Activated naive CD4-positive, alpha-beta T cell treated with anti-CD3 and anti-CD28 coated beads, Interleukin-2, amount 10 ng/mL, durations not matched to agents 7 days and 5 days (primary cell): Measurements from ENCODE around the gene PPFIA3.
"Not testable (repeated sequence)": the region's sequence is repeated elsewhere in the genome, so short reads cannot be mapped to it uniquely, and the experiment has no call there.

Source experiments
- CTCF ChIA-PET: fragments of 350-600 bp; sonication (Branson Sonifier 250); formaldehyde crosslinking; loops from one replicate; lab custom pipeline; 2021; ENCODE audit warnings: antibody characterized with exemption; lab: Charles Lee
- DNase-seq: peaks from one replicate; pipeline ENCODE4 v3.0.0-alpha.2; 2020
- H3K27ac Mint-ChIP-seq: one replicate; pipeline ENCODE4 v1.8.0; 2021; ENCODE audit warnings: mild to moderate bottlenecking, moderate library complexity, mixed read lengths
- H3K27me3 Mint-ChIP-seq: one replicate; pipeline ENCODE4 v1.8.0; 2021; ENCODE audit warnings: mild to moderate bottlenecking, mixed read lengths
- H3K36me3 Mint-ChIP-seq: one replicate; pipeline ENCODE4 v1.8.0; 2021; ENCODE audit warnings: mixed read lengths
- H3K4me1 Mint-ChIP-seq: one replicate; pipeline ENCODE4 v1.8.0; 2021; ENCODE audit warnings: mixed read lengths
- H3K4me3 Mint-ChIP-seq: one replicate; pipeline ENCODE4 v1.8.0; 2021; ENCODE audit warnings: mild to moderate bottlenecking, moderate library complexity, mixed read lengths
- H3K9me3 Mint-ChIP-seq: one replicate; pipeline ENCODE4 v1.8.0; 2021; ENCODE audit warnings: mixed read lengths

PPFIA3 gene

DNA sequence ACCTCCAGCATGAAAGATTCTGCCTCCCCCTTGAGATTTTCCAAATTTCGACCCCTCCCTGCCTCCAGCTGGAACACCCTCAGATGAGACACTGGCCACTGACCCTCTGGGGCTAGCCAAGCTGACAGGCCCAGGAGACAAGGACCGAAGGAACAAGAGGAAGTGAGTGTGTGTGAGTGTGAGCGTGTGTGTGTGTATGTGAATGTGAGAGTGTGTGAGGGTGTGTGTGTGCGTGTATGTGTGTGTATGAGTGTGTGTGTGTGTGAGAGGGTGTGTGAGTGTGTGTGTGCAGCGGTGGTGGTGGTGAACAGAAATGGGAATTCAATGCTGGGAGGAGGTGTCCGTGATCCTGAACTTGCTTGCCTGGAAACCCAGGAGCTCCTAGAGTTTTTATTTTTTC, 22.0 kb downstream of the PPFIA3 start:
- CTCF ChIA-PET, result no interaction called here
- peaks cover 42% of the 10 kb centered on the region for H3K27me3 Mint-ChIP-seq
- no peak for DNase-seq
- no peaks in the 10 kb centered on the region for H3K9me3 Mint-ChIP-seq
- peaks cover 25% of the 10 kb centered on the region for H3K4me1 Mint-ChIP-seq
- H3K4me3 Mint-ChIP-seq, result no peak overlapping the region
- H3K27ac Mint-ChIP-seq, result no peak overlapping the region
- no peaks in the 10 kb centered on the region for H3K36me3 Mint-ChIP-seq

DNA sequence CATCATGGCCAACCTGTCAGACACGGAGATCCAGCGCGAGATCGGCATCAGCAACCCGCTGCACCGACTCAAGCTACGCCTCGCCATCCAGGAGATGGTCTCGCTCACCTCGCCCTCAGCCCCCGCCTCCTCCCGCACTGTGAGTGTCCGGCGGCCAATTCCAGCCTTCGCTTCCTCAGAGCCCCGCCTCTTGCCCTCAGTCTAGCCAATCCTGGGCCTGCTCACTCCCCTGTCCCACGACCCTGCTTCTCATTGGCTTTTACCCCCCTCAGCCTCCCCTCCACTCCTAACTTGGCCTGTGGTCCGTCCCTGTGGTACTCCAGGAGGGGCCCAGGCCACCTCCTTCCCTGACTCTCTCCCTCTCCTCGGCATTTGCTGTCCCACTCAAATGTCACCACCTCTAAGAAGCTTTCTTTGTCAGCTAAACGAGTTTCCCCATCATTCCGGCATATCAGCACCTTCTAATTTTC, 23.6 kb downstream of the PPFIA3 start:
- H3K4me1 Mint-ChIP-seq, result peaks cover 25% of the 10 kb centered on the region

DNA sequence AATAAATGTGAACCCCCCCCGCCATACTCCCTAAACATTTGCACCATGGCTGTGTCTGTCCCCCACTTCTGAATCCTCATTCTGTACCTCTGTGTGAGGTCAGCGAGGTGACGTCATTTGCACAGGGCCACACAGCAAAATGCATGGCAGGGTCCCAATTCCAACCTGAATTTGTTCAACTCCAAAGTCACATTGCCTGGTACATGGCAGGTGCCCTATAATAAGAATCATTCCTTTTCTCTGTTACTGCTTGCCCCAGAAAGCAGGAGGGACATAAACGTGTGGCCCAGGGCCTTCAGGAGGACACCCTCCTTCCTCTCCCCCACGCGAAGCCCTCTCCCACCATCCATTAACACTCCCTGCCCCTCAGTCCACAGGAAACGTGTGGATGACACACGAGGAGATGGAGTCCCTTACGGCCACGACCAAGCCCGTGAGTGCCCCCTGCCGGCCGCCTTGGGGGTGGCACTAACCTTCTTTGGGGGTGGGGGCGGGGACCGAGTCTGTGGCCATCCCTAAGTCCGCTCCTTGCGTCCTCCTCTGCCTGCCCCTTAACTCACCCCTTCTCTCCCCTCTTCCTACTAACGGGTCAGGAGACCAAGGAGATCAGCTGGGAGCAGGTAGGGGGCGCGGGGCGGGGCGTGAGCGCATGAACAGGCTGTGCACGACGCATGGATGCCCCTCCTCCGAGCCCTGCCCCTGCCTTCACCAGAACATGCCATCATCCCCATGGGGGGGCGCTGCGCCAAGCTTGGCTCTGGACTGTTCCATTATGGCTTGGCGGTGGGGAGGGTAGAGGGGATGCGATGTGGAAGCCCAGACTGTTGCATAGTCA, 26.4 kb downstream of the PPFIA3 start:
- peaks cover 2% of the 10 kb centered on the region for H3K36me3 Mint-ChIP-seq
- no peaks in the 10 kb centered on the region for H3K9me3 Mint-ChIP-seq
- DNase-seq, result peak; percentile 82
- H3K27me3 Mint-ChIP-seq, result peaks cover 77% of the 10 kb centered on the region
- H3K4me3 Mint-ChIP-seq, result peak overlapping the region; percentile 52
- CTCF ChIA-PET, result interaction anchor here (0.6 to 4.2 kb wide), 23 partner anchors 9 to 213 kb away, joined by 3 to 18 read pairs (median 4); partner anchors contain the start of genes HRC, LIN7B and RUVBL2
- H3K27ac Mint-ChIP-seq, result no peak overlapping the region
- peaks cover 41% of the 10 kb centered on the region for H3K4me1 Mint-ChIP-seq

More for the DNA sequence above, 23.6 kb downstream of the PPFIA3 start:
- Mint-ChIP-seq H3K27ac (no peak overlapping the region), H3K27me3 (peaks cover 57% of the 10 kb centered on the region), H3K36me3 (no peaks in the 10 kb centered on the region), H3K4me3 (peak overlapping the region; percentile 63), H3K9me3 (no peaks in the 10 kb centered on the region)
- peak; percentile 79 for DNase-seq
- CTCF ChIA-PET, result interaction anchor here (2.9 kb wide), 1 partner anchor 45 kb away, joined by 19 read pairs; no protein-coding TSS in a partner anchor

DNA sequence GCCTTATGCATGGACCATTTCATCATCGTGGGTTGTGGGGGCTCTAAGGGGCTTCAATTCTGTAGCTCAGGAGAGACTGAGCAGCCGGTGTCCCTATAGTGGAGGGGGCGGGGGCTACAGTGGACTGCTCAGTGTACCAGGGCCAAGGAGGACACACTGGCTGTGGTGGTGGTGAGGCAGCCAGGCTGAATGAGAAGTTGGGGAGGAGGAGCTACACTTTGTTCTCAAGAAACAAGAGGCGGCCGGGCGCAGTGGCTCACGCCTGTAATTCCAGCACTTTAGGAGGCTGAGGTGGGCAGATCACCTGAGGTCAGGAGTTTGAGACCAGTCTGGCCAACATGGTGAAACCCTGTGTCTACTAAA, 27.0 kb downstream of the PPFIA3 start:
- DNase-seq, H3K9me3 Mint-ChIP-seq, H3K36me3 Mint-ChIP-seq, H3K4me3 Mint-ChIP-seq, H3K27ac Mint-ChIP-seq: not testable (repeated sequence)
- H3K4me1 Mint-ChIP-seq, result peaks cover 43% of the 10 kb centered on the region
- CTCF ChIA-PET, result interaction anchor here (0.6 to 4.2 kb wide), 20 partner anchors 9 to 213 kb away, joined by 3 to 18 read pairs (median 5); partner anchors contain the start of genes HRC, LIN7B and RUVBL2
- peaks cover 79% of the 10 kb centered on the region for H3K27me3 Mint-ChIP-seq

DNA sequence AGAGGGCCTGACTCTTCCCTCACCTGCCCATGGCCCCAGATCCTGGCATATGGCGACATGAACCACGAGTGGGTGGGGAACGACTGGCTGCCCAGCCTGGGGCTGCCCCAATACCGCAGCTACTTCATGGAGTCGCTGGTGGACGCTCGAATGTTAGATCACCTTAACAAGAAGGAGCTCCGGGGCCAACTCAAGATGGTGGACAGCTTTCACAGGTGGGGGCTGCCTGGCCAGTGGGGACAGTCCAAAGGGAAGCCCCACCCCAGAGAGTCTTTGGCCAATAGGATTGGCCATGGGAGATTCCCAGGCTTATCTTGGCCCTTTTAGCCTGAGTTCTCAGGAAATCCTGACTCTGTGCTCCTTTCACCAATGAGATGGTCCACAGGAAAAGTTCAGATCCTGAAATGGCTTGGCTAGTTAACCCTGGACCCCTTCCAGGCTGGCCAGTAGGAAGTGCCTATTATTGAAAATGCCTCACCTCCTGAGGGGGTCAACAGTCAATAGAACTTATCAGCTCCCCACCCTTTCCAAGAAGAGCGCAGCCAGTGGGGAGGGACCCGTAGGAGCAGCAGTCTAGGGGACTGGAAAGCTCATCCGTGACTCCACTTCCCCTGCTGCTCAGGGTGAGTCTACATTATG, 28.8 kb downstream of the PPFIA3 start:
- H3K27ac Mint-ChIP-seq, result peak overlapping the region; percentile 28

DNA sequence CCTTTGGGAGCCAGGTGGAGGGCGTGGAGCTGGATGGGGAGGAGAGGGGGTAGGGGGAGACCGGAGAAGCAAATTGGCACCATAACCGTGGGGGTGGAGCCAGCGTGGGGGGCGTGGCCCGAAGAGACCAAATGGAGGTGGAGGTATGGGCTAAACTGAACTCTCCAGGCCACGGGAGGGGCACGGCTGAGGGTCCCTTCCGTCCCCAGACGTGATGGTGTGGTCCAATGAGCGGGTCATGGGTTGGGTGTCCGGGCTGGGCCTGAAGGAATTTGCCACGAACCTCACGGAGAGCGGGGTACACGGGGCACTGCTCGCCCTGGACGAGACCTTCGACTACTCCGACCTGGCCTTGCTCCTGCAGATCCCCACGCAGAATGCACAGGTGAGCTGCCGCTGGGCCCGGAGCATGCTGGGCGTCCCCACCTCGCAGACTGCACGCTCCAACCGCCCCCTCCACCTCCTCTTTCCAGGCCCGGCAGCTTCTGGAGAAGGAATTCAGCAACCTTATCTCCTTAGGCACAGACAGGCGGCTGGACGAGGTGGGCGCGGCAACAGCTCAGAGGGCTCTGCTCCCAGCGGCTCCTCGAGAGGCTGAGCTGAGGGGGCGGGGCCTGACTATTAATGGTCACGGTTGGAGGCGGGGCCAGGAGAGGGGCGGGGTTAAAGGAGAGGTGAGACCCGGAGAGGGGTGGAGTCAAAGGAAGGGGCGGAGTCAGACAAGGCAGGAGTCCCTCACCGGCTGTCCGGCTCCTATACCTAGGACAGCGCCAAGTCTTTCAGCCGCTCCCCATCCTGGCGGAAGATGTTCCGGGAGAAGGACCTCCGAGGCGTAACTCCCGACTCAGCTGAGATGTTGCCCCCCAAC, 29.7 kb downstream of the PPFIA3 start:
- CTCF ChIA-PET, result interaction anchor here (0.8 to 1.6 kb wide), 5 partner anchors 13 to 153 kb away, joined by 3 to 4 read pairs (median 4); partner anchors contain the start of gene LIN7B
- Mint-ChIP-seq H3K27me3 (peaks cover 95% of the 10 kb centered on the region), H3K27ac (peak overlapping the region; percentile 28), H3K36me3 (peaks cover 5% of the 10 kb centered on the region), H3K4me1 (peaks cover 37% of the 10 kb centered on the region), H3K4me3 (peak overlapping the region; percentile 73), H3K9me3 (peaks cover 4% of the 10 kb centered on the region)
- DNase-seq, result peak; percentile 87

More for the DNA sequence above, 28.8 kb downstream of the PPFIA3 start:
- peaks cover 38% of the 10 kb centered on the region for H3K4me1 Mint-ChIP-seq
- peak overlapping the region; percentile 46 for H3K4me3 Mint-ChIP-seq
- peaks cover 4% of the 10 kb centered on the region for H3K9me3 Mint-ChIP-seq
- DNase-seq, result no peak
- CTCF ChIA-PET, result interaction anchor here (0.8 to 4.1 kb wide), 4 partner anchors 12 to 153 kb away, joined by 3 to 15 read pairs (median 4); partner anchors contain the start of gene LIN7B
- peaks cover 87% of the 10 kb centered on the region for H3K27me3 Mint-ChIP-seq
- peaks cover 5% of the 10 kb centered on the region for H3K36me3 Mint-ChIP-seq

DNA sequence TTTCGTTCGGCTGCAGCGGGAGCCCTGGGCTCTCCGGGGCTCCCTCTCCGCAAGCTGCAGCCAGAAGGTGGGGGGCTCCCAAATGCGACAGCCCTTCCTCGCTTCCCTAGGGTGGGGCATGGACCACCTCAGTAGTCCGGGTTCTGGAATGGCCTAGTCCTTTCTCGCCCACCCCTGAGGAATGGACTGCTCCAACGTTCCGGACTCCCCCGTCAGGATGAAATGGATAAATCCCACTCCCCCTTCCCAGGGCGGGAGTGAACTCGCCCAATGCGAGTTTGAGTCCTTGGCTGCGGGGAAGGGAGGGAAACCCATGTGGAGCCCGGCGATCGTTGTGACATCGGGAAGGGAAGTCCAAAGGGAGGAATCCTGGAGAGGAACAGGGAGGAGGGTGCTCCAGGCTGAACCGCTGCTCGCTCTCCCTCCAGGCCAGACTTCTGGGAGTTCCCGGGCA, 30.3 kb downstream of the PPFIA3 start:
- CTCF ChIA-PET, result interaction anchor here (0.8 to 1.6 kb wide), 3 partner anchors 14 to 59 kb away, joined by 3 to 4 read pairs (median 4); no protein-coding TSS in a partner anchor
- Mint-ChIP-seq H3K27me3 (peaks cover 97% of the 10 kb centered on the region), H3K27ac (no peak overlapping the region), H3K36me3 (peaks cover 5% of the 10 kb centered on the region), H3K4me1 (peaks cover 37% of the 10 kb centered on the region), H3K9me3 (peaks cover 4% of the 10 kb centered on the region), H3K4me3 (peak overlapping the region; percentile 73)
- DNase-seq, result no peak

DNA sequence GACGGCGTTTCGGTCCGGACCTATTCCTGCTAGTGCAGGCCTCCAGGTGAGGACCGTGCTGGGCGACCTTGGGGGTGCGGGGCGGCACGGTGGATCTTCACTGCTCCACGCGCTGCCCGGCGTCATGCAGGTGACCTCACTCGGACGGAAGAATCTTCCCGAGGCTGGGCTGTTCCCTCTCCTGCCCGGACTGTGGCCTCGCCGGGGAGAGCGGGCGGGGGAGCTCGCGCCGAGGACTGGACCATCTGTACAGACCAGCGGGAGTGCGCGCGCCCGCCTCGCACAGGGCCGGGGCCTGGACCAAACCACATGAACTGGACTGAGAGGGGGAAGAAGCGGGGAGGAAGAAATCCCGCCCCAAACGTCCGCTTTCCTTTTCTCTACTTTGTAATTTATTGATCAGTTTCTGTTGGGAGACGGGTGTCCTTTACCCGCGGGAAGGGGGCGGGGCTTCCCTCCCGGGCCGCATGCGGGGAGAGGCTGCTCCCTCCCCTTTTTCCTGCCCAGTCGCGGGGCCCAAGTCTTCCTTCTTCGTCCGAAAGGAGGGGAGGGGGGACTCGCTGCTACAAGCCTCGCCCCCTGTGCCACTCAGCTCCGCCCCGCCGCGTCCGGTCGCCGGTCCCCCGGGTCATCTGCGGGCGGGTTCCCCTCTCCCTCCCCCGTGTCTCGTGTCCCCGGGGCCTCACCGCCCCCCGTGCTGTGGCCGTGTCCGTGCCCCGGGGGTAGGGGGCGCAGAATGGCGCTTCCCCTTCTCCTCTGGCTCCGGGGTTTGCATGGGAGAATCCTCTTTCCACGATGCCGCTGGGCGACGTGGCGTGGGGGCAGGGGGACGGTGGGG, 31.0 kb downstream of the PPFIA3 start:
- H3K27me3 Mint-ChIP-seq, result peaks cover 100% of the 10 kb centered on the region
- peak; percentile 73 for DNase-seq
- peaks cover 35% of the 10 kb centered on the region for H3K4me1 Mint-ChIP-seq
- no peak overlapping the region for H3K27ac Mint-ChIP-seq
- CTCF ChIA-PET, result no interaction called here
- peak overlapping the region; percentile 73 for H3K4me3 Mint-ChIP-seq
- peaks cover 5% of the 10 kb centered on the region for H3K36me3 Mint-ChIP-seq
- peaks cover 4% of the 10 kb centered on the region for H3K9me3 Mint-ChIP-seq

DNA sequence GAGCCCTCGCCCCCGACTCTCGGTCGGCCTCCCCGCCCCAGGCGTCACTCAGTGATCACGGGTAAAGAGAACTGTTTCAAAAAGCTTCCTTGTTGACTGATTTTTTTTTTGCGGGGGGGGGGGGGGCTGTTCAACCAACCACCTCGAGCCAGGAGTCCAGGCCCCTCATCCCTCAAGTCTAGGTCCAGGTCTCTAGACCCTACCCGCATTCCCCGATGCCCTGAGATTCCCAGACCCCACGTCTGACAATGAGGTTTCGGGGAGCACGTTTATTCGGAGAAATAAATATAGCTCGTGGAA, 31.6 kb downstream of the PPFIA3 start:
- Mint-ChIP-seq H3K4me3 (no peak overlapping the region), H3K27me3 (peaks cover 100% of the 10 kb centered on the region), H3K4me1 (peaks cover 29% of the 10 kb centered on the region), H3K27ac (no peak overlapping the region), H3K36me3 (peaks cover 5% of the 10 kb centered on the region), H3K9me3 (peaks cover 4% of the 10 kb centered on the region)
- no peak for DNase-seq
- CTCF ChIA-PET, result no interaction called here

DNA sequence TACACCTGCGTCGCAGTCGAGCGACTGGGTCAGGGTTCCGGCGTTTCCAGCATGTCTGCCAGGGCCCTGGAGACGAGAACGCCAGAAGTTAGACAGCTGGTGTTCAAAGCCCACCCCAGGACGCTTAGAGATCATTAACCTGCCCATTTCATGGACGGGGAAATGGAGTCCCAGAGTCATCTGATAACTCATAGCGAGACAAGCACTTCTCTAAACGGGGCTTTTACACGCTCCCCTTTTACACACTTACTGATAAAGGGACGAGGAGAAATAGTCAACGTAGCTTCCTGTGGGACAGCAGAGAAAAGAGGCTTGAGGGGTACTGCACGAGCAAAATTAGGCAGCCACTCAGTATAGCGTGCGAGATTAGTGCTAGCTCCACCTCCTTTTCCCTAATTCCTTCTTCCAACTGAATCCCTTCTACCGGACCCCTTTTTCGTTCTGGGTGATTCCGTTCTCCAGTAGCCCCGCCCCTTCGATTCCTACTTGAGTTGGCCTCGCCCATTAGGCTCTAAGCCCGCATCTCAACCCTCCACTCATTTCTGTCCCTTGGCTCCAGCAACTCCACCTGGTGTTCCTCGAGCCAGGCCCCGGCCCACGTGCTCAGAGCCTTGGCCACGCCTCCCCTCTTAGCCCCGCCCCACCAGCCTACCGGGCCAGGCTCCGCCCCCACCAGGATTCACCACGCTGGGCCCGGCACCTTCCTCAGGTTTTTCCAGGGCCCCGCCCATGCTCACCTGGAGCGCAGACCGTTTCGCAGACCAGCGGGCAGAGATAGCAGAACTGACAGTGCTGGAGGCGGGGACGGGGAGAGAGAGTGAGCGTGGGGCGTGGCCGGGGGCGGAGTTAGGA, 32.1 kb downstream of the PPFIA3 start:
- H3K27ac Mint-ChIP-seq, result no peak overlapping the region
- peaks cover 5% of the 10 kb centered on the region for H3K36me3 Mint-ChIP-seq
- H3K27me3 Mint-ChIP-seq, result peaks cover 100% of the 10 kb centered on the region
- CTCF ChIA-PET, result no interaction called here
- H3K9me3 Mint-ChIP-seq, result peaks cover 4% of the 10 kb centered on the region
- H3K4me3 Mint-ChIP-seq, result peak overlapping the region; percentile 24
- peaks cover 24% of the 10 kb centered on the region for H3K4me1 Mint-ChIP-seq
- DNase-seq, result peak; percentile 58

DNA sequence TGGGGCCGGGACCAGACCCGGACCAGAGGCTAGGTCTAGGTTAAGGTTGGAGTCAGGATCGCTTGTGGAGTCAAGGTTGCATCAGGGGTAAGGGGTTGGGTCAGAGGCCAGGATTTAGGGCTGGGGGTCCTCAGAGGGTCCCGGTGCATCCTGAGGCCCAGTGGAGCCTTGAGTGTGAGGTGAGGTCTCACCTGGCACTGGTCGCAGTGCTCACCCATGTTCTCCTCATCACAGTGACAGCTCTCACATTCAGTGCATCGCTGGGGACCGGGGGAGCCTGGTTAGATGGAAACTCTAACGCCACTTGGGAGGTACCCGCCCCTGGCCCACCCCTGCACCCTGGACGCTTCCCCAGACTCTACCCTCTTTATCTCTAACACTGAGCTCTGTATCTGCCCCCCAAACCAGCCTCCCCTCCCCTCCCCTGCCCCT, 32.8 kb downstream of the PPFIA3 start:
- Mint-ChIP-seq H3K4me3 (no peak overlapping the region), H3K27ac (no peak overlapping the region), H3K27me3 (peaks cover 98% of the 10 kb centered on the region), H3K9me3 (peaks cover 4% of the 10 kb centered on the region), H3K4me1 (peaks cover 24% of the 10 kb centered on the region), H3K36me3 (peaks cover 5% of the 10 kb centered on the region)
- CTCF ChIA-PET, result no interaction called here
- DNase-seq, result no peak

DNA sequence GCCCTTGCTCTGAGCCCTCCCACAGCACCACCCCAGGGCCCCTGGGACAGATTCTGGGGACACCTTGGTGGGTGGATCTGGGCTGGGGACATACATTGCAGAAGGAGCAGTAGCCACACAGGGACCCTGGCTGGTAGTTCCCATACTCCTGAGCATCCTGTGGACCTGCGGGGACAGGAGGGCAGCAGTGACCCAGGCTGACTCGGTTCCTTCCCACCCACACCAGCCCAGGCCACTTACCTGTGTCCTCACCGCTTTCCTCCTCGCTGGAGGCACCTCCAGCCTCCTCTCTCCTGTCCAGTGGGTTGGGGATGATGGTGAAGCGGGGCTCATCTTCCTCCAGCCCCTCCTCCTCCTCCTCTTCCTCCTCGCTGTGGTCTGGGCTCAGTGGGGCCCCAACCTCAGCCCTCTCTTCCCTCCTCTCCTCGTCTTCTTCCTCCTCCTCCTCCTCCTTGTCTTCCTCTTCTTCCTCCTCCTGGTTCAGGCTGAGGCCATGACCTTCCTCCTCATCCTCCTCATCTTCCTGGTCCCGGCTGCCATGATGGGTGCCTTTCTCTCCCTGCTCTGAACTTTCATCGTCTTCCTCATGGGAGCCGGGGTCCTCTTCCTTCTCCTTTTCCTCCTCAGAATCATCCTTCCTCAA, 33.9 kb downstream of the PPFIA3 start:
- peaks cover 5% of the 10 kb centered on the region for H3K36me3 Mint-ChIP-seq
- H3K4me3 Mint-ChIP-seq, result no peak overlapping the region
- no peak overlapping the region for H3K27ac Mint-ChIP-seq
- no peak for DNase-seq
- H3K27me3 Mint-ChIP-seq, result peaks cover 98% of the 10 kb centered on the region
- peaks cover 26% of the 10 kb centered on the region for H3K4me1 Mint-ChIP-seq
- peaks cover 4% of the 10 kb centered on the region for H3K9me3 Mint-ChIP-seq
- CTCF ChIA-PET, result no interaction called here
